Nephron progenitor cell (in vitro differentiated cells): ENCODE data around the gene CSN1S1.

Experiments
- DNase-seq: peaks from one replicate; pipeline ENCODE4 v3.0.0; 2021
- H3K27ac Mint-ChIP-seq: 2 replicates; pipeline ENCODE4 v1.8.0; 2021; ENCODE audit warnings: mild to moderate bottlenecking, moderate library complexity, mixed read lengths
- H3K27me3 Mint-ChIP-seq: 2 replicates; pipeline ENCODE4 v1.8.0; 2021; ENCODE audit warnings: mild to moderate bottlenecking, low read depth, mixed read lengths; ENCODE audit not compliant: poor library complexity
- H3K36me3 Mint-ChIP-seq: 2 replicates; pipeline ENCODE4 v1.8.0; 2021; ENCODE audit warnings: low read depth, mixed read lengths
- H3K4me1 Mint-ChIP-seq: 2 replicates; pipeline ENCODE4 v1.8.0; 2021; ENCODE audit warnings: mixed read lengths
- H3K4me3 Mint-ChIP-seq: 2 replicates; pipeline ENCODE4 v1.8.0; 2021; ENCODE audit warnings: mild to moderate bottlenecking, moderate library complexity, mixed read lengths
- H3K9me3 Mint-ChIP-seq: 2 replicates; pipeline ENCODE4 v1.8.0; 2021; ENCODE audit warnings: mild to moderate bottlenecking, moderate library complexity, mixed read lengths
- TF ChIP-seq, protein P1 (sequence below): fragments of 200-600 bp; sonication (generic); IDR thresholded peaks from 2 replicates; pipeline ENCODE4 v1.5.0; 2021; ENCODE audit warnings: antibody characterized with exemption

CSN1S1 gene

DNA sequence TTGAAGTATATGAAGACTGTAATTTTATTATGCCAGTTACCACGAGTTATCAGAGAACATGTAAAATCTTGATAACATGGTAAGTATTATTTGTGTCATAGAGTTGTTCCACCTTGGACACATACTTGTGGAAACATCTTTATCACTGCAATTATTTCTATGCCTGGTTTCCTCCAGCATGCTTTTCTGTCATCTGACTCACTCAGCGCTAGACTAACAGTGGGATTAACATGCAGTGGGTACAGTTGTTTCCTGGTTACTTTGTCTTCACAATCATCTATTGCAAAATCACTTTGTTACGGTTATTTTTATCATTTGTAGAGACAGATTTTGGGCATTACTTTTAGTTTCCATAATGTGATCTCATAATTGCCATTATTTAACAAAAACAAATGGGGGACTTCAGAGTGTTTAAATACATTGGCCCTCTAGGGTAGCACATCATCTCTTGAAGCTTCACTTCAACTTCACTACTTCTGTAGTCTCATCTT is 64.7 kb downstream of the CSN1S1 start, which contains the start of gene STATH:
STATH (plus strand) TSS at position 441 of the 491 bp plus-strand sequence. CDS start 2,472 bp downstream, outside the sequence.
- Mint-ChIP-seq H3K9me3 (no peaks in the 10 kb centered on the region), H3K36me3 (no peaks in the 10 kb centered on the region), H3K4me1 (no peaks in the 10 kb centered on the region), H3K27me3 (no peaks in the 10 kb centered on the region), H3K4me3 (no peak within 1 kb of the TSS), H3K27ac (no peak within 1 kb of the TSS)
- TF ChIP-seq, protein P1, sequence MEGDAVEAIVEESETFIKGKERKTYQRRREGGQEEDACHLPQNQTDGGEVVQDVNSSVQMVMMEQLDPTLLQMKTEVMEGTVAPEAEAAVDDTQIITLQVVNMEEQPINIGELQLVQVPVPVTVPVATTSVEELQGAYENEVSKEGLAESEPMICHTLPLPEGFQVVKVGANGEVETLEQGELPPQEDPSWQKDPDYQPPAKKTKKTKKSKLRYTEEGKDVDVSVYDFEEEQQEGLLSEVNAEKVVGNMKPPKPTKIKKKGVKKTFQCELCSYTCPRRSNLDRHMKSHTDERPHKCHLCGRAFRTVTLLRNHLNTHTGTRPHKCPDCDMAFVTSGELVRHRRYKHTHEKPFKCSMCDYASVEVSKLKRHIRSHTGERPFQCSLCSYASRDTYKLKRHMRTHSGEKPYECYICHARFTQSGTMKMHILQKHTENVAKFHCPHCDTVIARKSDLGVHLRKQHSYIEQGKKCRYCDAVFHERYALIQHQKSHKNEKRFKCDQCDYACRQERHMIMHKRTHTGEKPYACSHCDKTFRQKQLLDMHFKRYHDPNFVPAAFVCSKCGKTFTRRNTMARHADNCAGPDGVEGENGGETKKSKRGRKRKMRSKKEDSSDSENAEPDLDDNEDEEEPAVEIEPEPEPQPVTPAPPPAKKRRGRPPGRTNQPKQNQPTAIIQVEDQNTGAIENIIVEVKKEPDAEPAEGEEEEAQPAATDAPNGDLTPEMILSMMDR: no peak
- no peak for DNase-seq
